HG02884 (cell line): ENCODE data around the gene PLIN1.

Source experiments
- ATAC-seq: cut with Tn5 transposase; IDR thresholded peaks from one replicate; pipeline ENCODE4 v1.9.1; 2021; ENCODE audit warnings: mild to moderate bottlenecking, moderate library complexity; ENCODE audit not compliant: unreplicated experiment

Gene PLIN1

GRCh38 chr15:89654847-89655805 lies 24.0 kb downstream of the PLIN1 start, which contains the start of gene KIF7:
Gene KIF7 (minus strand): TSS chr15:89655467. CDS start chr15:89652930, 2,537 bp downstream.
- ATAC-seq = no peak

GRCh38 chr15:89654301-89654761 lies 24.8 kb downstream of the PLIN1 start:
- no peak for ATAC-seq

DNA sequence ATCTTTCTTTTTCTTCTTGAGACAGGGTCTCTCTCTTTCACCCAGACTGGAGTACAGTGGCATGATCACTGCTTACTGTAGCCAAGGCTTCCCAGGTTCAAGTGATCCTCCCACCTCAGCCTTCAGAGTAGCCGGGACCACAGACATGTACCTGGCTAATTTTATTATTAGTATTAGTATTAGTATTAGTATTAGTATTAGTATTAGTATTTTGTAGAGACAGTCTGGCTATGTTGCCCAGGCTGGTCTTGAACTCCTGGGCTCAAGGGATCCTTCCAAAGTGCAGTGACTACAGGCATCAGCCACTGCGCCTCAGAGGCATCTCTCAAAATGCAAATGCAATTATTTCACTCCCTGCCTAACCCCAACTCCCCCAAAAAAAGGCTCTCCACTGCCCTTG lies 25.6 kb downstream of the PLIN1 start:
- ATAC-seq = no peak

DNA sequence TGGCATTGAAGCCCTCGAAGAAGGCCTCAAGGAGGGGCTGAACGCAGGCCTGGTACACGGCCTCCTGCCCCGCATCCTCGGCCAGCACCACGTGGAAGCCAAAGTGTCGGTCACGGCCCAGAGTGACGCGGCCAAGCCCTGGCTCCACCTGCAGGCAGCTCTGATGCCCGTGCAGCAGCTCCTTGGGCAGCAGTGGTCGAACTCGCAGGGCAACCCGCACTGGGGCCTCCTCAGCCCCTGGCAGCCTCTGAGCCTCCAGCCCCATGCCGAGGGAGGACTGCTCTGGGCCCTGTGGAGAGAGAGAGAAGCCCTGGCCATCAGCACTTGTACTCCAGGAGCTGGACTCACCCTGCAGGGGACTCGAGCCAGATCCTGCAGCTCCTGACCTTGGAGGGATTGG lies 26.5 kb downstream of the PLIN1 start:
- ATAC-seq = no peak

DNA sequence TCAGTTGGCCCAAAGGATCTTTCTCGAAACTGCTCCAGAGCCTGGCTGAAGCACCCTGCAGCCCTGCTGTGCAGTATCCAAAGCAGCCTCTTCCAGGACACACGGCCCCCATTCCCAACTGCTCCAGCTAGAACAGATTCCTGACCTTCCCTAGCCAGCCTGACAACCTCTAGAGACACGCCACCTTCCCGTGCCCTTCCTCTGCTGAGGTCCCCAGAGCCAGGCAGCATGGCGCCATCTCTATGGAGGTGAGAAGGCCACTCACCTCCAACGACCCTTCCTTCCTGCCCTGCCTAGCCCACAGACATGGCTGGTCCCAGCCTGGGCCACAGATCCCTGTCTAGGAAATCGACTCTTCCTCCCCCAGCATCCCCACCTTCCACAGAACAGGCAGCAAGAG lies 27.0 kb downstream of the PLIN1 start:
- ATAC-seq = no peak

DNA sequence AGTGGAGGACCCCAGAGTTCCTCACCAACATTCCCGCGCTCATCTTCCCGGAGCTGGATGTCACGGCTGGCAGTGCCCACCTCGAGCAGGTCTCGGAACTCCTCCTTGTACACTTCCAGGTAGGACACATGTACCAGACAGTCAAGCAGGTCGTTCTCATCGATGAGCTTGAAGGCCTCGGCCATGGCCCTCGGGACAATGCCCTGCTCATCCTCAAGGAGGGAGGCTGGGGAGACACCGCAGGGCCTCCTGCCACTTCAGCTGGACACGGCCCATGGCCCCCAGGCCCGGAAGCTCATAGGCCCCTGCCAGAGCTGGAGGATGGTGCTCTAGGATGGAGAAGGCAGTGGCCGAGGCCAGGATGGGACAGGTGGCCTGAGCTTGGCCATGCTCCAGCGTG lies 29.5 kb downstream of the PLIN1 start:
- ATAC-seq = no peak

DNA sequence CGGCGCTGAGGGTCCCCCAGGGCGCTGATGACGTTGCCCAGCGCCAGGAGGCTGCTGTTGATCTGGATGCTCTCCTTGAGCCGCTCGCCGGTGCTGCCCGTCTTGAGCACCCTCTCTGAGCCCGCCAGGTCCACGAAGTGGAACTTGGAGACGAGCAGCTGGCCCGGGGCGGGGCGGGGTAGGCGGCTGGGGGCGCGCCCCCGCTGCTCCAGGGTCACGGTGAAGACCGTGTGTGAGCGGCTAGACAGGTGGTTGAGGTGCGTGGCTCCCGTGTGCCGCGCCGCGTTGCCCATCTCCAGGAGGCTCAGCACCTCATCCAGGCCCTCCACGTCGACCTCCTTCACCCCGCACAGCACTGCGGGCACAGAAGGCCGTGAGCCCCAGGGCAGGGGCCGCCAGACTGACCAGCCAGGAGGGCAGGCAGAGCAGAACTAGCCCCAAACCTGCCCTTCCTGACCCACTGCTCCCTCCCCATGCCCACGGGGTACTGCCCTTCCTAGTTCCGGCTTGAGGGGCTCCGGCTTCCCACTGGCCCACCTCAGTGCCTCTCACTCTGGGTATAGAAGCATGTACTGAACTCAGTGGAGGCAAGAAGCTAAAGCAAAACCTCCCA lies 30.0 kb downstream of the PLIN1 start:
- ATAC-seq = no peak

DNA sequence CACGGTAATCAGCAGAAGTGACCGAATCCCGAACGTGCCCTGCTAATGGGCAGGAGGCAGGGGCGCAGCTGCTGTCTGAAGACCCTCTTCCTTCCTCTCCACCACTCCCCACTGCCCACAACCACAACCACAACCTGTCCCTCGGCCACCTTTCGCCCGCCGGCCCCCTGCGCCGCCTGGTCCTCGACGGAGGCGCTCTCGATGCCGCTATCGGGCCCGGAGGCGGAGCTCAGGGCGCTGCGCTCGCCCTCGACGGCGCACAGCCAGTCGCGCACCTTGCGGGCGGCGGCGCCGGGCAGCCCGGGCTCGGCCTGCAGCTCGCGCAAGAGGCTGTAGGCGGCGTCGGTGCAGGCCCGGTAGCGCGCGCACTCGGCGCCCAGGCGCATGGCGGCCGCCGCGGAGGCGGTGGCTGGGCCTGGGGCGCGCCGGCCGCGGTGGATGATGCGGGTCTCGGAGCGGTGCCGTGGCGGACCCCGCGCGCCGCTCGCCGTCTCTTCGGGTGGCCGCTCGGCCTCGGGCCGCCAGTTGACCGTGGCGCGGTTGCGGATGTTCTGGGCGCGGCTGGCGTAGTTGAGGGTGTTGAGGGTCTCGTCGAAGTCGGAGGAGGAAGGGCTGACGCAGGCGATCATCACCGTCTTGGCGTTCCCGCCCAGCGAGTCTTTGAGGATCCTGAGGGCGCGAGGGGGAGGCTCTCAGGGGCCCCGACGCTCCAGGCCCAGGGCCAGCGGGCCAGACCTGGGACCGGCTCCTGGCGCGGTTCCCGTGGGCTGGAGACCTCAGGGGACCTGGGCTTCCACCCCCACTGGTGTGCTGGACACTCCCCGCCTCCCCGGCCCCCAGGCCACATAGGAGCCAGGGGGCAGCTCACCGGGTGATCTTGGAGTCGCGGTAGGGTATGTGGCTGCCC lies 30.8 kb downstream of the PLIN1 start:
- no peak for ATAC-seq

DNA sequence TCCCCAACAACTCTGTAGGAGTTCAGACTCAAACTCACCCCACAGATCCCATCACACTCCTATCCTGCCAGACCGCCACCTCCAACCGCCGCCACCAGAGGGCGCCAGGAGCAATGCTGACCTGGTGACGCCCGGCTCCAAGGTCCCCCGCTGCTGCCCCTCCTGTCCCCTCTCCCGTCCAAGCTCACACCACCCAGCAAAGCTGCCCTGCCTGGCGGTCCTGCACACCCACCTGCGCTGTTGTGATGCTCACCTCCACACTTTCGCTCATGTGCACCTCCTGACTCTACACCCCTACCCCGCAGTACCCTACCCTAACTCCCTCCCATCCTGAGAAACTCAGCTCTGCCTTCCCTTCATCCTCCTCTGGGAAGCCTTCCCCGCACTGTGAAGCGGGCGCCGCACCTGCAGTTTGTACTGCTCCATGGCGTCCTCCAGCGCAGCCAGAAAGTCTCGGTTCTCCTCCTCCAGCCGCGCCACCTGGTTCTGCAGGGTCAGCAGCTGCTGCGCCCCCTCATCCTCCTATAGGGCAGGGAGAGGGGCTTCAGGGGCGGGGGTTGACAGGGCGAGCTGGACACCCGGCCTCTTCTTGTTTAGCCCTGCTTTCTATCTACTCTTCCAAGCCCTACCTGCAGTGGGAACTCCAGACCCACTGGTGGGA lies 31.8 kb downstream of the PLIN1 start:
- no peak for ATAC-seq

DNA sequence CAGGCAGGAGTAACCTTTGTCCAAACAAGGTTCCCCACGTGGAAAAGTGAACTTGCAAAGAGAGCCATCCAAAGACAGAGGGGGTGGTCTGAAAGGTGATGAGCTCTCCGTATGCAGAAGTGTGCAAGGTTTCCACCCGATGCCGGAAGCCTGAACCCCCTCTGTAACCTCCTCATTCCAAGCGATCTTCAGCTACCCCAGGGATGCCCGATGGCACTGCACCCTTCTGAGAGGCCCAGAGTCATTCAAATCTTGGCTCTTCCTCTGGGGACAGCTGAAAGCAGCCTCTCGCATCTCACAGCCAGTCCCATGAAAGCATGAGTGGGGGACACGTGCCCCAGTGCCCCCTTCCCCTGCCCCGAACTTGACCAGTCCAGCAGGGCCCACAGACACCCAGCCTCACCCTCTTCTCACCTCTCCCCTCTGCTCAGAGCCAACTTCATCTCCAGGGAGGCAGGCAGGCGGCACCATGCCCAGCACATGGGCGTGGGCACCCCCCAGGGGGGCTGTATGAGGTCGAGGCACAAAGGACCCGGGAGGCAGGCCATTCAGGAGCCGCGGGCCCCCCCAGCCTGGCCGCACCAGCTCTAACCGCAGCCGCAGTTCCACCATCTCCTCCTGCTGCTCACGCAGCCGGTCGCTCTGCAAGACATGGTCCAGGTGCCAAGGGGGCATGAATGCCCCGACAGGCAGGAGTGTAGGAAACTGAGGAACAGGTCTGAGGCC lies 32.6 kb downstream of the PLIN1 start:
- no peak for ATAC-seq

DNA sequence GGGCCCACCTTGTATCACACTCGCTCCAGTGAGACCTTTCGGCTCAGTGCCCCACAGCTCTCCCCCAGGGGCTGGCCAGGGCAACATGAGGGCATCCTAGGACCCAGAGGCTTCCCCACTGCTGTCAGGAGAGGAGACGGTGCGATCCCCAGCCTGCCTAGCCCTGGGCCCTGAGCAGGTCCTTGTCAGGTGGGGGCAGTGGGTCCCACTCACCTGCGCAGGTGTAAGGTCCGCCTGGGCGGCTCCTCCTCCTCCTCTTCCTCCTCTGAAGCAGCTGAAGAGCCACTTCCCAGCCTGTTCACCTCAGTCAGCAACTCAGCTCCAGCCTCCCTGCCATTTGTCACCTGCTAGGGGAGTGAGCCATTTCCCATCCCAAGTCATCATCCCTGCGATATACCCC lies 33.5 kb downstream of the PLIN1 start:
- no peak for ATAC-seq

DNA sequence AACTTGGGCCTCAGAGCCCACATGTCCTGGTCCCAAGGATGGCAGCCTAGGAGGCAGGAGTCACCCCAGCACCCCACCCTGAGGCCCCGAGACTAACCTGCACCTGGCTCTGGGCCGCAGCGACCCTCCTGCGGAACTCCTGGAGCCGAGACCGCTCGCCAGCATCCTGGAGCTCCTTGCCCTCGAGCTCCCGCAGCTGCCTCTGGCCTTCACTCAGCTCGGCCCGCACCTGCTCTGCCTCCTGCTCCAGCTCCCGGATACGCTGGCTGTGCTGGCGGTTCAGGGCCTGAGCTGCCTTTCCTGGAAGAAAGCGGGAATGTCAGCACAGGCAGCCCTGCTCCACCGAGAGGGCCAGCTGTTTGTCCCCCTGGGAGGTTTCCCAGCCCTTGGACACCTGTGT lies 37.1 kb downstream of the PLIN1 start:
- ATAC-seq = no peak

DNA sequence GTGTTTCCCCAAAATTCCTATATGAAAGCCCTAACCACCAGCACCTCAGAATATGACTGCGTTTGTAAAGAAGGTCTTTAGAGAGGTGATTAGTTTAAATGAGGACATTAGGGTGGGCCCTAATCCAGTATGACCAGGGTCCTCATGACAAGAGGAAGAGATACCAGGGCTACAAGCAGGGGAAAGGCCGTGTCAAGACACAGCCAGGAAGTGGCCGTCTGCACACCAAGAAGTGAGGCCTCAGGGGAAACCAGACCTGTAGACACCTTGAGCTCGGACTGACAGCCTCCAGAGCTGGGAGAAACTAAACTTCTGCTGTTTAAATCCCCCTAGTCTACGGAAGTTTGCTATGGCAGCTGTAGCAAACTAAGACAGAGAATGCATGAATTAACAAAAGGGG lies 38.1 kb downstream of the PLIN1 start:
- no peak for ATAC-seq

- no peak for ATAC-seq
Observed at GRCh38 chr15:89640245-89640644, 38.9 kb downstream of the PLIN1 start.

- ATAC-seq = no peak
Observed at GRCh38 chr15:89633585-89633984, 45.6 kb downstream of the PLIN1 start.

GRCh38 chr15:89632563-89633430 lies 46.4 kb downstream of the PLIN1 start:
- no peak for ATAC-seq

DNA sequence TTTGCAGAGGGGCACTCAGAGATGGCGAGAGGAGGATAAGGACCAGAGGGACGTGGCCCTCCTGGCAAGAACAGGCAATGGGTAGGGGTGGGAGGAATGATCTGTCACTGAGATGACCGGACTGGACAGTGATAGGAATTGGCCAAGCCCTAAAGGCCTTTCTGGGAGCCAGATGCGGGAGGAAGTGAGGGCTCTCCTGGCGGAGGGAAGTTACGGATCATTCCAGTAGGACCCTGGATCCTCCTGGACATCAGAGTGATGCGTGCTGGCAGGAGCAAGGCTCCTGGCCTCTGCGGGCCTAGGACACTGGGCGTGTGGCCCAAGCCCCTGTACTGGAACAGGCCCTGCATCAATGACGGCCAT lies 47.3 kb downstream of the PLIN1 start:
- ATAC-seq = no peak

DNA sequence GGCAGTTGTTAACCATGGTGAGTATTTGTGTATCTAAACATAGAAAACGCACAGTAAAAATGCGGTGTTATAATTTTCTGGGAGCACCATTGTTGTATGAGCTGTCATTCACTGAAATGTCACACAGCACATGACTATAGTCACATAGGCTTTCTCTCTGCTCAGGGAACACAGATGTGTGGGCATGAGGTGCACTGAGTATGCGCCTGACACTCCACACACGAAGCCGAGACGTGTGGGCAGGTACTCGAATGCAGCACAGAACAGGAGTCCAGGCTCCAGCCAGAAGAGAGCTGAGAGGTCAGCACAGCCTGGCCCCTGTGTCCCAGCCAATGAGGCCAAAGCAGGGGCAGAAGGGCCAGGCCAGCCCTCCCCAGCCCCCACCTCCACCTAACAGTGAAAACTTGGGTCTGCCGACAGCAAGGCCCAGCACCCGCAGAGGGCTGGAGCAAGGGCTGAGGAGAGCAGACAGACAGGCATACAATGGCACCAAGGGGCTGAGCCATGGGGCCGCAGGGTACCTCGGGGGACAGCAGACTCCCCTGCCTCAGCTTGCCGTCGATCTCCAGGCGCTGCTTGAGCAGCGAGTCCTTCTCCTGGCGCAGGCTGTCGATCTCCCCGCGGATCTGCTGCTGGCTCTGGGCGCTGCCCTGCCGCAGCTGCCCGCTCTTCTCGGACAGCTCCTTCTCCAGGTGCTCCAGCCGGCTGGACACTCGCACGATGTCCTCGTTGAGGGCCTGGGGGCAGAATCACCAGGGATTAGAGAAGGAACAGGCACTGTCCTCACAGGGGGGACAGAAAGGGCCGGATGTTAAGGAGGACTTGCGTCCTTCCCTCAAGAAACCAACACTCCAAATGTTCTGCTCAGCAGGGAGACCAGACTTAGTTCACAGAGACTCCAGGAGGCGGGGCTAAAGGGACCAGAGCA lies 47.9 kb downstream of the PLIN1 start:
- ATAC-seq = no peak
